ENCODE data around the gene RNF224.

Gene RNF224

GRCh38 chr9:137267933-137268355, 40.6 kb downstream of the RNF224 start:
- peak; percentile 68 for DNase-seq (ENCODE audit: low spot score)
- no peak for TF ChIP-seq CTCF (IDR thresholded peaks at IDR 0.05; ENCODE audit: extremely low read depth, missing control alignments)

- TF ChIP-seq CTCF (IDR thresholded peaks at IDR 0.05; ENCODE audit: extremely low read depth, missing control alignments): no peak
- DNase-seq (ENCODE audit: low spot score): no peak
Observed at GRCh38 chr9:137268538-137269201, 41.4 kb downstream of the RNF224 start.

GRCh38 chr9:137269231-137269772, 42.0 kb downstream of the RNF224 start:
- no peak for TF ChIP-seq CTCF (IDR thresholded peaks at IDR 0.05; ENCODE audit: extremely low read depth, missing control alignments)
- DNase-seq (ENCODE audit: low spot score): peak; percentile 74

GRCh38 chr9:137270929-137271695, 43.8 kb downstream of the RNF224 start:
- no peak for TF ChIP-seq CTCF (IDR thresholded peaks at IDR 0.05; ENCODE audit: extremely low read depth, missing control alignments)
- DNase-seq (ENCODE audit: low spot score): no peak

- no peak for TF ChIP-seq CTCF (IDR thresholded peaks at IDR 0.05; ENCODE audit: extremely low read depth, missing control alignments)
- no peak for DNase-seq (ENCODE audit: low spot score)
Observed at GRCh38 chr9:137271696-137272076, 44.4 kb downstream of the RNF224 start.

GRCh38 chr9:137272241-137273094, 45.2 kb downstream of the RNF224 start:
- no peak for DNase-seq (ENCODE audit: low spot score)
- no peak for TF ChIP-seq CTCF (IDR thresholded peaks at IDR 0.05; ENCODE audit: extremely low read depth, missing control alignments)

Measured in GM20000 (cell line).